ENCODE results near the gene PRF1.
"Not testable (repeated sequence)": the region's sequence is repeated elsewhere in the genome, so short reads cannot be mapped to it uniquely, and the experiment has no call there.

Gene PRF1

DNA sequence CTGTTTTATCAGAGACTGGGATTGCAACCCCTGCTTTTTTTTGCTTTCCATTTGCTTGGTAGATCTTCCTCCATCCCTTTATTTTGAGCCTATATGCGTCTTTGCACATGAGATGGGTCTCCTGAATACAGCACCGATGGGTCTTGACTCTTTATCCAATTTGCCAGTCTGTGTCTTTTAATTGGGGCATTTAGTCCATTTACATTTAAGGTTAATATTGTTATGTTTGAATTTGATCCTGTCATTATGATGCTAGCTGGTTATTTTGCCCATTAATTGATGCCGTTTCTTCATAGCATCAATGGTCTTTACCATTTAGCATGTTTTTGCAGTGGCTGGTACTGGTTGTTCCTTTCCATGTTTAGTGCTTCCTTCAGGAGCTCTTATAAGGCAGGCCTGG is 40.7 kb upstream of the PRF1 start:
- not testable (repeated sequence) for H3K27ac ChIP-seq (ENCODE audit: low read depth, low read length); H3K9me3 ChIP-seq (ENCODE audit: control insufficient read depth, insufficient read depth, low read length); H3K79me2 ChIP-seq (ENCODE audit: control insufficient read depth, low read length); H3K36me3 ChIP-seq (ENCODE audit: control insufficient read depth, low read length); H3K4me3 ChIP-seq (ENCODE audit: low read length); H3K4me1 ChIP-seq (ENCODE audit: control insufficient read depth, low read length); H3K4me2 ChIP-seq (ENCODE audit: low read length); H3K9me2 ChIP-seq (replicated peaks; ENCODE audit: control insufficient read depth, low read length); H3K27me3 ChIP-seq (ENCODE audit: control insufficient read depth, low read length); H3F3A ChIP-seq (ENCODE audit: control insufficient read depth, insufficient read depth); H4K20me1 ChIP-seq (ENCODE audit: control insufficient read depth, insufficient read depth, low read depth, low read length)

DNA sequence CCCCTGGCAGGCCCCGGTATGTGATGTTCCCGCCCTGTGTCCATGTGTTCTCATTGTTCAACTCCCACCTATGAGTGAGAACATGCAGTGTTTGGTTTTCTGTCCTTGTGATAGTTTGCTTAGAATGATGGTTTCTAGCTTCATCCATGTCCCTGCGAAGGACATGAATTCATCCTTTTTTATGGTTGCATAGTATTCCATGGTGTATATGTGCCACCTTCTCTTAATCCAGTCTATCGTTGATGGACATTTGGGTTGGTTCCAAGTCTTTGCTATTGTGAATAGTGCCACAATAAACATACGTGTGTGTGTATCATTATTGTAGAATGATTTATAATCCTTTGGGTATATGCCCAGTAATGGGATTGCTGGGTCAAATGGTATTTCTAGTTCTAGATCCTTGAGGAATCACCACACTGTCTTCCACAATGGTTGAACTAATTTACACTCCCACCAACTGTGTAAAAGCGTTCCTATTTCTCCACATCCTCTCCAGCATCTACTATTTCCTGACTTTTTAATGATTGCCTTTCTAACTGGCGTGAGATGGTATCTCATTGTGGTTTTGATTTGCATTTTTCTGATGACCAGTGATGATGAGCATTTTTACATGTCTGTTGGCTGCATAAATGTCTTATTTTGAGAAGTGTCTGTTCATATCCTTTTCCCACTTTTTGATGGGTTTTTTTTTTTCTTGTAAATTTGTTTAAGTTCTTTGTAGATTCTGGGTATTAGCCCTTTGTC is 37.3 kb upstream of the PRF1 start:
- H3F3A ChIP-seq (ENCODE audit: control insufficient read depth, insufficient read depth); H3K27ac ChIP-seq (ENCODE audit: low read depth, low read length); H4K20me1 ChIP-seq (ENCODE audit: control insufficient read depth, insufficient read depth, low read depth, low read length); H3K36me3 ChIP-seq (ENCODE audit: control insufficient read depth, low read length); H3K4me2 ChIP-seq (ENCODE audit: low read length); H3K9me3 ChIP-seq (ENCODE audit: control insufficient read depth, insufficient read depth, low read length); H3K4me1 ChIP-seq (ENCODE audit: control insufficient read depth, low read length); H3K27me3 ChIP-seq (ENCODE audit: control insufficient read depth, low read length); H3K9me2 ChIP-seq (replicated peaks; ENCODE audit: control insufficient read depth, low read length); H3K79me2 ChIP-seq (ENCODE audit: control insufficient read depth, low read length); H3K4me3 ChIP-seq (ENCODE audit: low read length): not testable (repeated sequence)

DNA sequence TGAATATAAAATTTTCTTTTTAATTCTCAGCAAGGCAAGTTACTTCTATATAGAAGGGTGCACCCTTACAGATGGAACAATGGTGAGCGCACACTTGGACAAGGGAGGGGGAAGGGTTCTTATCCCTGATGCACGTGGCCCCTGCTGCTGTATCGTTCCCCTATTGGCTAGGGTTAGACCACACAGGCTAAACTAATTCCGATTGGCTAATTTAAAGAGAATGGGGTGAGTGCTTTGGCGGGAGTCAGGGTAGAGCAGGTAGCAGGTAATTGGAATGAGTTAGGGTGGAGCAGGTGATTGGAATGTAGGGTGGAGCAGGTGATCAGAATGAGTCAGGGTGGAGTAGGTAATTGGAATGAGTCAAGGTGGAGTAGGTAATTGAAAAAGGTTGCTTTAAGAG is 32.0 kb upstream of the PRF1 start:
- H3K27me3 ChIP-seq (ENCODE audit: control insufficient read depth, low read length); H3K9me3 ChIP-seq (ENCODE audit: control insufficient read depth, insufficient read depth, low read length); H3F3A ChIP-seq (ENCODE audit: control insufficient read depth, insufficient read depth); H3K4me1 ChIP-seq (ENCODE audit: control insufficient read depth, low read length); H3K79me2 ChIP-seq (ENCODE audit: control insufficient read depth, low read length); H3K4me2 ChIP-seq (ENCODE audit: low read length); H3K36me3 ChIP-seq (ENCODE audit: control insufficient read depth, low read length); H4K20me1 ChIP-seq (ENCODE audit: control insufficient read depth, insufficient read depth, low read depth, low read length); H3K9me2 ChIP-seq (replicated peaks; ENCODE audit: control insufficient read depth, low read length); H3K4me3 ChIP-seq (ENCODE audit: low read length); H3K27ac ChIP-seq (ENCODE audit: low read depth, low read length): not testable (repeated sequence)

DNA sequence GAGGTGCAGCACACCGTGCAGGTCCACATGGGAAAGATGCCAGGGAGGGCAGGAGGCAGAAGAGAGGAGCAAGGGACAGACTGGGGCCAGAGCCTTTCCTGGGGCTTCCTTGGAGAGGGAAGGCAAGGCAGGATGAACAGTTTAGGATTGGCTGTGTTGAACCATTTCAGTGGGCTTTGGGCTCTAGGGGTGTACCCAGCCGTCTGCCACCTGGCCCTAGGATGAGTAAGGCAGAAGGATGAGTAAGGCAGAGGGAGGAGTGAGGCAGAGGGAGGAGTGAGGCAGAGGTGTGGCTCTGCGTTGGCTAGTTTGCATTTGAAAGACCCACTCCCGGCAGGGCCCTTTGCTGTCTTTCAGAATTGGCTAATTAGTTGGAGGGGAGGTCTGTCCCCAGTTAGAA is 31.5 kb upstream of the PRF1 start:
- H3F3A ChIP-seq (ENCODE audit: control insufficient read depth, insufficient read depth), result no peaks in the 10 kb centered on the region
- no peak overlapping the region for H3K27ac ChIP-seq (ENCODE audit: low read depth, low read length)
- H3K4me2 ChIP-seq (ENCODE audit: low read length), result no peak overlapping the region
- H3K27me3 ChIP-seq (ENCODE audit: control insufficient read depth, low read length), result no peaks in the 10 kb centered on the region
- no peak overlapping the region for H3K4me3 ChIP-seq (ENCODE audit: low read length)
- H3K36me3 ChIP-seq (ENCODE audit: control insufficient read depth, low read length), result no peaks in the 10 kb centered on the region
- no peaks in the 10 kb centered on the region for H3K79me2 ChIP-seq (ENCODE audit: control insufficient read depth, low read length)
- no peaks in the 10 kb centered on the region for H4K20me1 ChIP-seq (ENCODE audit: control insufficient read depth, insufficient read depth, low read depth, low read length)
- H3K9me2 ChIP-seq (replicated peaks; ENCODE audit: control insufficient read depth, low read length), result no peaks in the 10 kb centered on the region
- H3K9me3 ChIP-seq (ENCODE audit: control insufficient read depth, insufficient read depth, low read length), result peaks cover 3% of the 10 kb centered on the region; the same call in 1 of the 2 replicates
- no peaks in the 10 kb centered on the region for H3K4me1 ChIP-seq (ENCODE audit: control insufficient read depth, low read length)
- TF ChIP-seq EZH2phosphoT487 (IDR thresholded peaks at IDR 0.05; ENCODE audit: borderline replicate concordance, low read length), result no peak
- TF ChIP-seq, protein P1, sequence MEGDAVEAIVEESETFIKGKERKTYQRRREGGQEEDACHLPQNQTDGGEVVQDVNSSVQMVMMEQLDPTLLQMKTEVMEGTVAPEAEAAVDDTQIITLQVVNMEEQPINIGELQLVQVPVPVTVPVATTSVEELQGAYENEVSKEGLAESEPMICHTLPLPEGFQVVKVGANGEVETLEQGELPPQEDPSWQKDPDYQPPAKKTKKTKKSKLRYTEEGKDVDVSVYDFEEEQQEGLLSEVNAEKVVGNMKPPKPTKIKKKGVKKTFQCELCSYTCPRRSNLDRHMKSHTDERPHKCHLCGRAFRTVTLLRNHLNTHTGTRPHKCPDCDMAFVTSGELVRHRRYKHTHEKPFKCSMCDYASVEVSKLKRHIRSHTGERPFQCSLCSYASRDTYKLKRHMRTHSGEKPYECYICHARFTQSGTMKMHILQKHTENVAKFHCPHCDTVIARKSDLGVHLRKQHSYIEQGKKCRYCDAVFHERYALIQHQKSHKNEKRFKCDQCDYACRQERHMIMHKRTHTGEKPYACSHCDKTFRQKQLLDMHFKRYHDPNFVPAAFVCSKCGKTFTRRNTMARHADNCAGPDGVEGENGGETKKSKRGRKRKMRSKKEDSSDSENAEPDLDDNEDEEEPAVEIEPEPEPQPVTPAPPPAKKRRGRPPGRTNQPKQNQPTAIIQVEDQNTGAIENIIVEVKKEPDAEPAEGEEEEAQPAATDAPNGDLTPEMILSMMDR (IDR thresholded peaks at IDR 0.05; ENCODE audit: low read depth, low read length, poor library complexity, severe bottlenecking), result no peak

DNA sequence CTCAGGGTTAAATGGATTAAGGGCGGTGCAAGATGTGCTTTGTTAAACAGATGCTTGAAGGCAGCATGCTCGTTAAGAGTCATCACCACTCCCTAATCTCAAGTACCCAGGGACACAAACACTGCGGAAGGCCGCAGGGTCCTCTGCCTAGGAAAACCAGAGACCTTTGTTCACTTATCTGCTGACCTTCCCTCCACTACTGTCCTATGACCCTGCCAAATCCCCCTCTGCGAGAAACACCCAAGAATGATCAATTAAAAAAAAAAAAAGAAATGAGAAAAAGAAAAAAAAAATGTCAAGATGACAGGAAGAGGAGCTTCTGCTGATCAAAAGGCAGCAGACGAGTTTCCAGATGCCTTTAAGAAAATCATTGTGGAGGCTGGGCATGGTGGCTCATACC is 29.2 kb upstream of the PRF1 start:
- not testable (repeated sequence) for H3K79me2 ChIP-seq (ENCODE audit: control insufficient read depth, low read length); H3K27me3 ChIP-seq (ENCODE audit: control insufficient read depth, low read length); H3K9me3 ChIP-seq (ENCODE audit: control insufficient read depth, insufficient read depth, low read length); H3K36me3 ChIP-seq (ENCODE audit: control insufficient read depth, low read length); H3F3A ChIP-seq (ENCODE audit: control insufficient read depth, insufficient read depth); H3K4me1 ChIP-seq (ENCODE audit: control insufficient read depth, low read length); H3K9me2 ChIP-seq (replicated peaks; ENCODE audit: control insufficient read depth, low read length); H3K27ac ChIP-seq (ENCODE audit: low read depth, low read length); H3K4me3 ChIP-seq (ENCODE audit: low read length); H3K4me2 ChIP-seq (ENCODE audit: low read length); H4K20me1 ChIP-seq (ENCODE audit: control insufficient read depth, insufficient read depth, low read depth, low read length)

Measured in DOHH2 (cell line).